HepG2 (cell line): Measurements from ENCODE around the gene CHN2.

Experiments
- POLR2A ChIP-seq, 2 experiments: IDR thresholded peaks; 2 replicates each; pipeline ENCODE4 v1.6.1; 2011; ENCODE audit warnings: low read depth in 2 of 2, low read length in 2 of 2, mild to moderate bottlenecking in 1 of 2, moderate library complexity in 1 of 2; ENCODE audit not compliant: insufficient read depth in 1 of 2
- SIX4 ChIP-seq: sonication (generic); formaldehyde crosslinking; IDR thresholded peaks from 2 replicates; pipeline ENCODE4 v1.4.0; 2020; ENCODE audit warnings: missing genetic modification reagents
- ZNF232 ChIP-seq: sonication (generic); formaldehyde crosslinking; IDR thresholded peaks from 2 replicates; pipeline ENCODE4 v1.4.0; 2020; ENCODE audit warnings: missing genetic modification reagents, borderline replicate concordance
- TF ChIP-seq, protein P1 (sequence below): sonication (generic); formaldehyde crosslinking; IDR thresholded peaks from 2 replicates; pipeline ENCODE4 v1.4.0; 2020; ENCODE audit warnings: missing genetic modification reagents

DNA sequence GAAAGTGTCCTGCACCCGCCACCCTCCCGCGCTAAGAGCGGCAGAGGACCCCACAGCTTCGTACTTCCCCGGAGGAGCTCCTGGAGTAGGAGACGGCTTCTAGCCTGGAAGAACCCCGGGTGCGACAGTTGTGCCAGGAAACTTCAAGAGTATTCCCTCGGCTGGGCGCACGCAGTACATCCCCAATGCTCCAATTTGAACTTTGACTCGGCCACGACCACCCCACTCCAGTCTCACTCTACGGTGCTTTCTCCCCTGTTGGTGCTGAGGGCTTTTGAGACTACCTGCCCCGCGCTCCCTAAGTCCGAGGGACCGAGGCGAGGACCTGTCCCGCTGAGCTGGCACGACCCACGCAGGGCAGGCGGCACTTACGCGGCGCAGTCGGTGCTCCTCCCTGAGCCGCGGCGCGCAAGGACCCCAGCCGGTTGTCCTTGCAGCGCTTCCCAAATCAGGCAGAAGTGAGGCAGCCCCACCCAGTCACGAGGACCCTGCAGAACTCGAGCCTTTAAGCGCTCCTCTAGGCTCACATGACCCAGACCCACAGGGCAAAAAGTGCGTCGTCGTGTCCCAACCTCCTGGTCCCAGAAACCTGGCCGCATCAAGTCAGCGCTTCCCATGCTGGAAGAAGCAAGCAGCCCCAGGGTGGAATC is 48.4 kb upstream of the CHN2 start, which contains the start of gene CPVL:
- TF ChIP-seq, protein P1, sequence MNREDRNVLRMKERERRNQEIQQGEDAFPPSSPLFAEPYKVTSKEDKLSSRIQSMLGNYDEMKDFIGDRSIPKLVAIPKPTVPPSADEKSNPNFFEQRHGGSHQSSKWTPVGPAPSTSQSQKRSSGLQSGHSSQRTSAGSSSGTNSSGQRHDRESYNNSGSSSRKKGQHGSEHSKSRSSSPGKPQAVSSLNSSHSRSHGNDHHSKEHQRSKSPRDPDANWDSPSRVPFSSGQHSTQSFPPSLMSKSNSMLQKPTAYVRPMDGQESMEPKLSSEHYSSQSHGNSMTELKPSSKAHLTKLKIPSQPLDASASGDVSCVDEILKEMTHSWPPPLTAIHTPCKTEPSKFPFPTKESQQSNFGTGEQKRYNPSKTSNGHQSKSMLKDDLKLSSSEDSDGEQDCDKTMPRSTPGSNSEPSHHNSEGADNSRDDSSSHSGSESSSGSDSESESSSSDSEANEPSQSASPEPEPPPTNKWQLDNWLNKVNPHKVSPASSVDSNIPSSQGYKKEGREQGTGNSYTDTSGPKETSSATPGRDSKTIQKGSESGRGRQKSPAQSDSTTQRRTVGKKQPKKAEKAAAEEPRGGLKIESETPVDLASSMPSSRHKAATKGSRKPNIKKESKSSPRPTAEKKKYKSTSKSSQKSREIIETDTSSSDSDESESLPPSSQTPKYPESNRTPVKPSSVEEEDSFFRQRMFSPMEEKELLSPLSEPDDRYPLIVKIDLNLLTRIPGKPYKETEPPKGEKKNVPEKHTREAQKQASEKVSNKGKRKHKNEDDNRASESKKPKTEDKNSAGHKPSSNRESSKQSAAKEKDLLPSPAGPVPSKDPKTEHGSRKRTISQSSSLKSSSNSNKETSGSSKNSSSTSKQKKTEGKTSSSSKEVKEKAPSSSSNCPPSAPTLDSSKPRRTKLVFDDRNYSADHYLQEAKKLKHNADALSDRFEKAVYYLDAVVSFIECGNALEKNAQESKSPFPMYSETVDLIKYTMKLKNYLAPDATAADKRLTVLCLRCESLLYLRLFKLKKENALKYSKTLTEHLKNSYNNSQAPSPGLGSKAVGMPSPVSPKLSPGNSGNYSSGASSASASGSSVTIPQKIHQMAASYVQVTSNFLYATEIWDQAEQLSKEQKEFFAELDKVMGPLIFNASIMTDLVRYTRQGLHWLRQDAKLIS, result no peak
- TF ChIP-seq POLR2A (IDR thresholded peaks at IDR 0.05; ENCODE audit: insufficient read depth in 1 of 2, low read depth in 2 of 2, low read length in 2 of 2) (peak; percentile 69 to 73), SIX4 (no peak), ZNF232 (CRISPR knock-in tag) (no peak)
